DMS53 treated with DMSO at 0.1 percent for 48 hours (cell line): ENCODE results near the gene CIRBP.

Experiments used
- DNase-seq: peaks from one replicate; lab custom pipeline; 2025; ENCODE audit not compliant: unreplicated experiment; lab: John Stamatoyannopoulos, UW

The CIRBP gene

DNA sequence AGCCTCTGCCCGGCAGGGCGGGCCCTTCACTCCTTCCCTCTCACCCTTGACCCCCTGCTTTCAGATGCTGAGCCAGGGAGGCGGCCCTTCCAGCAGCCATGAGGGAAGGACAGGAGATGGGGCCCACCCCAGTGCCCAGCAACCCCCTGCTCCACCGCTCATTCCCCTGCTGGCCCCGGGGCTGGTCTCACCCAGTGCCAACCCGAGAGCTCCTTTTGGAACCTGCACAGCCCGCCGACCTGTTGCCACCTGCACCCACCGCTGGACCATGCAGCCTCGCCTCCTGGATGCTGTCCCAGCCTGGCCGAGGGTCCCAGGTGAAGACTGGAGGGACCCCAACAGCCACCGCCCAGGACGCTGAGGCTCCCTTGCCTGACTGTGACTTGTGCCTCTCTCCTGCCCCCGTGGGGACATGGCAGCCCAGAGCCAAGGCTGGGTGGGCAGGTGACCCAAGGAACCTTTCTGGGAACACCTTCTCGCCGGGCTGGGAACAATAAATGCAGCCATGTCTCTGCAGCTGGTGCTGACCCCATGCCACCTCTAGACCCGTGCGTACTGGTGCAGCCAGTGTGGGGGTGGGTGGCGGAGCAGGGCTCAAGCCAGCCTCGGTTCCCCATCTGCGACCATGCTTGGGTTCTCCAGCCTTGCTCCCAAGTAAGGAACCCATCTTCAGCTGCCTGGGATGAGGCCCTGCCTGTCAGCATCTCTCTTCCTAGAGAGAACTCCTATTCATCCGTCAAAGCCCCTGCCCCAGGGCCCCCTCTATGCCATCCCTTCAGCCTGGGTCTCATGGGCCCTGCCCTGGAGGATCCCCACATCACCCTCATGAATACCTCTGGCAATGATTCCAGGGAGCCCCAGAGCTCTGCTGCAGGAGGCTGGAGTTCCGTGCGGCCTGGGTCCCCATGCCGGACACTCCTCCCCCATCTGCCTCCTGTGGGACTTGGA lies 9.9 kb downstream of the CIRBP start:
- DNase-seq = no peak

DNA sequence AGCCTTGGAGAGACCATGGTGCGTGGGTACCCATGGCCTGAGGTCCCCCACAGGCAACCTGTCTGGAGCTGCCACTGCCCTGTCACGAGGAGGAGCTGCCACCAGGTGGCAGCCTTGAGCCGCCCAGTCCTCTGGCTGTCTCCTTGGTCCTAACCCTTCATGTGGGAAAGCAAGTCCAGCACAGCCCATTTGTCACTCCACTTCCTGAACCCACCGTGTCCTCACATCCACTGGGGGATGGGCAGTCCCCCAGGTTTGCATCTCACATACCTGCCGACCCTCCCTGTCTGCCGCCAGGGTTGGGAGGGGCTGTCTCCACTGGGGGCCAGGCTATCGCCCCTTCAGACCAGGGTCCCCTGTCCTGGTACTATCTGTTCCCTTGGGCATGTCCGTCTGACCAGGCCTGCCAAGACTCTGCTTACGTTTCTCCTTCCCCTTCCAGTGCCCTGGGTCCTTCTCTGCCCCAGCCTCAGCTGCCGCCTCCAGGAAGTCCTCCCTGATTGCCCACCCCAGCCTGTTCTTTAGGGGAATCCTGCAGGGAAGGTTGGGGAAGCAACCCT lies 10.7 kb downstream of the CIRBP start:
- peak; percentile 48 for DNase-seq

DNA sequence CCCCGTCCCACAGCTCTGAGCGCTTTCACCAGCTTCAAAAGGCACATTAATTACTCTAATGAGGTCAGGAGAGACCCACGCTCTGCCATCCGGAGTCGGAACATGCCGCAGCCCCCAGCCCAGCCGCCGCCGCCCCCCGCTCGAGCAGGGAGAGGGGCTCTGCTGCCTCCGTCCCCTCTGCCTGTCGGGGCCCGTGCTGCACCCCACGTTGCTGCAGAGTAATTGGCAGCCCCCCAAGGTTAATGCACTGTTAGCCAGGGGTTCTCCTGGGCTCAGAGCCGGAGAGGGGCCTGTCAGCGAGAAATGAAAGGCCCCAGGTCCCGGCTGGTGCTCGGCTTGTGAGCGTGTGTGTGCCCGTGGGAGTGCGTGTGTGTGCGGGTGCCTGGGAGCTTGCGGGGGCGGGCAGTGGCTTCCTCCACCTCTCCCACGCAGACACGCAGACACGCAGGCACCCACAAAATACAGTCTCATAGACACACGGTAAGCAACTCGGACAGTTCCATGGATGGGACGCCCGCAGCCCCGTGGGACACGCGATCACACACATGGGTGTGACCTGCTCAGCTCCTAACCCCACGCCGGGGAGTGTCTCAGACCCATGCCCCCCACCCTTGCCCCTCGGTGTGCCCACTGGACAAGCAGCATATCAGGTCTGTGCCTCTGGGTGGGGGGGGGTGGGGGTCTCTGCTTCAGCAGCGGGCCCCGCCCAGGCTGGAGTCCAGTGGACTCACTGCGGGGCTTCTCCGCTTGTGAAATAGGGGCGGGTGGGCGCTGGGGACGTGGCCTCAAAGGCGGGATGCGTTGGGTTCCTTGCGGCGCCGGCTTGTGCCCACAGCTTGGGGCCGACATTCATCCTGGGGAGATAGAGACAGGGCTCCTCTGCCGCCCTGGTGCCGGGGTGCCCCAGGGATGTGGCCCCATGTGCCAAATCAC lies 11.8 kb downstream of the CIRBP start:
- DNase-seq = no peak

DNA sequence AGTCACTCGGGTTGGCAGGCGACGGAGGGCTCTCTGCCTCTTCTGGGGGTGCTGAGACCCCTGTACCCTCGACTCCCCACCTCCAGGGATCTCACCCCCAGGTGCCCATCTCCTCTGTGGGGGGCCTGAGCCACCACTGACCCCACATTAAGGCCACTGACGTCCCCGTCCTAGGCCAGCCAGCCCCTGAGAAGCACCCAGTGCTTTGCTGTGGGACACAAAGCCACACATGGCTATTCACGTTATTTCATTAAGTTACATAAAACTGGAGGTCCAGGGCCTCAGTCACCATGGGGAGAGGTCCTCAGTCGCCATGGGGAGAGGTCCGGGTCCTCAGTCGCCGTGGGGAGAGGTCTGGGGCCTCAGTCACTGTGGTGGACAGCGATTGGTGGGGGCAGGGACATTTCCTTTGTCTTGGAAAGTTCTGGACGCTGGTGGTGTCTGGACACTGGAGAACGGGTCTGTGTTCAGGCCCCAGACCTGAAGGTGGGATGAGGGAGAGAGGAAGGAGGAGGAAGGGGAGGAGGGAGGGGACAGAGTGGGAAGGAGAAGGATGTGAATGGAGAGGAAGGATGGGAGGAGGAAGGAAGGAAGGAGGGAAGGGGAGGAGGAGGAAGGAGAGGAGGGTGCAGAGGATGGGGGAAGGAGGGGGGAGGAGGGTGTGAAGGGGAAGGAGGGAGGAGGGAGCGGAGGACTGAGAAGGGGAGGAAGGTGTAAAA lies 12.6 kb downstream of the CIRBP start:
- DNase-seq = no peak

DNA sequence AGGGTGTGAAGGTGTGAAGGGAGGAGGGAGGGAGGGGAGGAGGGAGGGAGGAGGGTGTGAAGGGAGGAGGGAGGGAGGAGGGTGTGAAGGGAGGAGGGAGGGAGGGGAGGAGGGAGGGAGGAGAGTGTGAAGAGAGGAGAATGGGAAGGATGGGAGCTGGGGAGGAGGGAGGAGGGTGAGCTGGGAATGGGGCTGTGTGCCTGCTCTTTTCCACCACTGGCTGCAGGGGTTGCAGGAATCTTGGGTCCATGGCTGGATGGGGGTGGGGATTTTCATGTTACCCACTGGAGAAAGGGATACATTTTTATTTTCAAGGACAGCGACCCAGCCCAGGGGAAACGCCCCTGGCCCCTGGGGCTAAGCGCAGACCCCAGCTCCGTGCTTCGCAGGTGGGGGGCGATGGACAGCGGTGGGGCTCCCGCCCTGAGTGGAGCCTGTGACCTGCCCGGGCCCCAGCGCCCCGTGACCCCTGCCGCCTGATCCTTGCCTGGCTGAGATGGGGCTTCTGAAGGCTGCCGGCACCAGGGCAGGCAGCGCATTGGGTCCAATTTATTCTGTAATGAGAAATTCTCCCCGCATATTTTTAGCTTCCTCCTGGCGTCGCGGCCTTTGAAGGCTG lies 13.6 kb downstream of the CIRBP start:
- DNase-seq = no peak

DNA sequence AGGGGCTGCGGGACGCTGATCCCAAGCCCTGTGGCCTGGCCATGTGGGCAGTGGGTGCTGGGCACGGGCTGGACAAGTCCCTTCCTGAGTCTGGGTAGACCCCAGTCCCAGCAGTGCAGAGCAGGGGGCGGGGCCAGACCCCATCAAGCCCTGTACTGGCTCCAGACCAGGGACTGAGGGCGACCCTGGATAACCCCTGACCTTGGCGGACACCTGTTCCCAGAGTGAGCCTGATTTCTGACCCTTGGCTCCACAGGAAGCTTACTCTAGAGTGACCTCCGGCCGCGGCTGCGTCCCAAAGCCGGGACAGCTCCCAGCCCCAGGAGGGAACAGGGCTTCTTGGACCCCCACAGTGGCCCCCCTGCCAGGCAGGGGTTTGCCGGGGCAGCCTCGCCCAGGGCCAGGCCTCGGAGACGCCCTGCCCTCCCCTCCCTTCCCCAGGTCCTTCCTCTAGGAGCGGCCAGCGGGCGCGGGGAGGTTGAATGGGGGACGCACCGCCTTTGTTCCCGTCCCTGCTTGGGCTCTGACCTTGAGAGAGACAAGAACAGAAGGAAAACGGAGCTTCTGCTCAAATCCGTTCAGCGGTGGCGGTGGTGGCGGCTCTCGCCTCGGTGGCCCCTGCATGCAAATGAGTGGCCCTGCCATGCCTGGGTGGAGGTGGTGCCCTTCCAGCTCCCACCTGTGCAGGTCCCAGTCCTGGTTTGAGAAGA lies 14.2 kb downstream of the CIRBP start:
- DNase-seq = no peak

DNA sequence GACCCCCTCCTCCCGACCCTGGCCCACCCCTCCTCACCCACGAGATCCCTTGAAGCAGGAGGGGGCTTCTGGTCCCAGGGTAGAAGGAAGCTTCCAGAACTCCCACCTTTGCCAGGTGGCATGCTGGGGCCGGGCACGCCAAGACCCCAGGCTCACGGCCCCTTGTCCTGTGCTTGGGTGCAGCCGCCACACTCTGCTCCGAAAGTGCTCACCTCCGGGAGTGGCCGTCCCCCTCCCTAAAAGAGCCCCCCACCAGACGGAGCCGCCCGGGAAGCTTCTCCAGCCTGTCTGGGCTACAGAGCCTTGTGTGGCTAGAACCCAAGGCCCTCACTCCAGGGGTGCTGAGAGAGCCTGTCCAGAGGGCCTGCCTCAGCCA lies 14.8 kb downstream of the CIRBP start:
- no peak for DNase-seq

GRCh38 chr19:1284293-1284978 lies 15.3 kb downstream of the CIRBP start:
- no peak for DNase-seq

GRCh38 chr19:1284979-1285736 lies 16.0 kb downstream of the CIRBP start:
- DNase-seq = no peak

- DNase-seq = no peak
Observed at GRCh38 chr19:1285737-1286360, 16.7 kb downstream of the CIRBP start, which contains the start of gene EFNA2. Gene EFNA2, plus strand, starts transcription at chr19:1285873. Its CDS starts 296 bp downstream, at chr19:1286169.

DNA sequence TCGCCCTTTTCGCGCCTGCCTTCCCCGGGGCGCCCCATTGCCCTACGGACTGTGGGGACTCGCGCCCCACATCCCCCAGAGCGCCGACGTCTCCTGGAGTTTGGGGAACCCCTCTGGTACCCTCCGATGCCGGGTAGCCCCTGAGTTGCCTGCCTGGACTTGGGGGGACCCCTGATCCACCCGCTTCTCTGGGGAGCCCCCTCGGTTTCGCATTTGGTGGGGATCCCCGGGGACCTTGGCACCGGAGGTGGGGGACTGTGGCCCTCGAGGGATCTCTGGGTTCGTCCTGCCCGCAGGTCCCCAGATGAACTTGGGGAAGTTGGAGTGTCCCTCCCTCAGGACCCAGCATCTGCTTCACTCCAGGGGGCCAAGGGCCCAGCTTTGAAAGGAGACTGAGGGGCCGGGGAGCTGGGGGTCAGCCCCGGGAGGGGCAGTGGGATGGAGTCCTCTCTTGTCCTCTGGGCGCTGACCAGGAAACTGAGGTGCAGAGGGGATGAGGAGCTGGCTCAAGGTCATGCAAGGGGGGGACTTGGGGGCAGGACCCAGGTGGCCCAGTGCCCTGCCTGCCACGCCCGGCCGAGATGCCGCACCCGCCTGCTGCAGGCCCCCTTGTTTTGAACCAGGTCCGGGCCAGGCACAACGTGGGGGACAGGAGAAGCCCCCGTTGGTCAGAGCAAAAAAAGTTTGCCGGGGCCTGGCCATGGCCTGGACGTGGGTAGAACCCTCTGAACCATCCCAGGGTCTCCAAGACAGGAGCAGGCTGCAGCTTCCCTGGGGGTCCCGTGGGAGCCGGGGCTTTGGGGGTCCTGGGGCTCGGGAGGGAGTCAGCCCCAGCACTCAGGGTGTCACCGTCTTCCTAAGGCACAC lies 17.6 kb downstream of the CIRBP start:
- no peak for DNase-seq

- no peak for DNase-seq
Observed at GRCh38 chr19:1287354-1288225, 18.5 kb downstream of the CIRBP start.

DNA sequence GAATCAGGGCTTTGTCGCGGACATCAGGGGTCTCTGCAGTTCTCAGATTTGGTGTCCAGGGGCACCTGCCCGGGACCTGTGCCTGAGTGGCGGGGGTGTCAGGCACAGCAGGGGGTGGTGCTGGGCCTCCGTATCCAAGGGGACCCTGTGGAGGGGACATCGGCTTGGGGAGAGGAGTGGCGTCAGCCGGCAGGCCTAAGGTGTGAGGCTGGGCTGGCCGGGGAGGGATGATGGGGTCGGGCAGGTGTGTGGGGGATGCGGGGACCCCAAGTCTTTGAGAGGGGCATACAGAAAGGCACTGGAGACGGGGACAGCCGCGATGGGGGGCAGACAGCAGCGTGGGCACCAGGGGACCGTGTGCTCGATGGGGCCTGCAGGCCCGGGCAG lies 19.1 kb downstream of the CIRBP start:
- no peak for DNase-seq

DNA sequence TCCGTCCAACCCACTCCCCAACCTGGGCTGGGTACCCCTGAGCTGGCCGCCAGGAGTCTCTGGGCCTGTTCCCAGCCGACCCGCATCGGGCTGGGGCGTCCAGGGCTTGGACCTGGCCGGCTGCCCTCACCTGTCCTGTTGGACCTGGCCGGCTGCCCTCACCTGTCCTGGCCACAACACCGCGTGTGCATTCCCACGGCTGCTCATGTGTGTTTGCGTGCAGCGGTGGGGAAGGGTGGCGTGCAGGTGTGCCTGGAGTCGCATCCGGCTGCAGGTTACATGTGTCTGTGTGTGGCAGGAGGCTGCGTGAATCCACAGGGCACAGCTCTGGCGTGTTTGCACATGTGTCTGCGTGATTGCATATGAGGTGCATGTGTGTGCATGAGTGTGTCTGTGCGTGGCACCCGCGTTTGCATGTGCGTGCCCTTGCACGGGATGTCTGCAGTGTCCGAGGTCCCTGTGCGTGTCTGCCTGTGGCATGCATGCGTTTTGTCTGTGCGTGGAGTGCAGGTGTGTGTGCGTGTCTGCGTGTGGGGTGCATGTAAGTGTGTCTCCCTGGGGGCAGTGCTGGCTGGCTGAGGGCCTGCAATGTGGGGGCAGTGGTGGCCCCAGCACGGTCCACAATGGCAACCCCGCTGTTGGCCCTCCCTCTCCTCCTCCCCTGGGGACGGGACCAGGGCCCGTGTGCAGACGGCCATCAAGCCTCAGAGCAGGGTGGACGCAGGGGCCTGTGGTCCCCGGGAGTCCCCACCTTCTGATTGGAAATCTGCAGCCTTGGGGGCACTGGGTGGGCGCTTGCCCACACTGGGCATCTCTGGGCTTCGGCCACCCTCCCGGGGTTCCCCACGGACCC lies 19.9 kb downstream of the CIRBP start:
- no peak for DNase-seq

DNA sequence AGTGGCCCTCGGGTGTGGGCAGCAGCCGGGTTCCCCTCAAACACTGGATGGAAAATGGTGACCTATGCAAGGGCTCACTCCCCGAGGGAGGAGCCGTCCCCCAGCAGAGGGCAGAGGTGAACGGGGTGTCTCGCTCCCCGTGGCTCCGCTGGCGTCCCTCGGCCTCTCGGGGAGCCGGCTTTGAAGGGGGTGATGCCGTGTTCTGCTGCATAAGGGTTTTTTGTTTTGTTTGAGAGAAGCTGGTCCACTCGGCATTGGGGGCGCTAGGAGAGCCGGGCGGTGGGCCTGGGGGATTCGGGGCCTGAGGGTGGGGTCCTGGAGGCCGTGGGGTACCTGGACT lies 20.5 kb downstream of the CIRBP start:
- DNase-seq = no peak
